AG09319 (cell line): ENCODE measurements around the gene SVOP.

Source experiments
- DNase-seq: peaks from one replicate; pipeline ENCODE4 v3.0.0-alpha.2; 2010; ENCODE audit warnings: low read depth; ENCODE audit errors: extremely low read depth
- TF ChIP-seq, protein P1 (sequence below): IDR thresholded peaks from 2 replicates; pipeline ENCODE4 v1.5.1; 2011; ENCODE audit warnings: low read depth, mild to moderate bottlenecking, inconsistent platforms, low read length, moderate library complexity

SVOP gene

DNA sequence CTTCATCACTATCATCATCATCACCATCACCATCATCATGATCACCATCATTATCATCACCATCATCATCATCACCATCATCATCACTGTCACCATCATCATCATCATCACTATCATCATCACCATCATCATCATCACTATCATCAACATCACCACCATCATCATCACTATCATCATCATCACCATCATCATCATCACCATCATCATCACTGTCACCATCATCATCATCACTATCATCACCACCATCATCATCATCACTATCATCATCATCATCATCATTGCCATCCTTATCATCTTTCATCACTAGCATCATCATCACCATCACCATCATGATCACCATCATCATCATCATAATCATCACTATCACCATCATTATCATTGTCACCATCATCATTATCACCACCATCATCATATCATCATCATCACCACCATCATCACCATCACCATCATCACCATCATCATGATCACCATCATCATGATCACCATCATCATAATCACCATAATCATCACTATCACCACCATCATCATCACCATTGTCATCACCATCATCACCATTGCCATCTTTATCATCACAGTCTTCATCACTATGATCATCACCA lies 38.1 kb downstream of the SVOP start:
- TF ChIP-seq, protein P1, sequence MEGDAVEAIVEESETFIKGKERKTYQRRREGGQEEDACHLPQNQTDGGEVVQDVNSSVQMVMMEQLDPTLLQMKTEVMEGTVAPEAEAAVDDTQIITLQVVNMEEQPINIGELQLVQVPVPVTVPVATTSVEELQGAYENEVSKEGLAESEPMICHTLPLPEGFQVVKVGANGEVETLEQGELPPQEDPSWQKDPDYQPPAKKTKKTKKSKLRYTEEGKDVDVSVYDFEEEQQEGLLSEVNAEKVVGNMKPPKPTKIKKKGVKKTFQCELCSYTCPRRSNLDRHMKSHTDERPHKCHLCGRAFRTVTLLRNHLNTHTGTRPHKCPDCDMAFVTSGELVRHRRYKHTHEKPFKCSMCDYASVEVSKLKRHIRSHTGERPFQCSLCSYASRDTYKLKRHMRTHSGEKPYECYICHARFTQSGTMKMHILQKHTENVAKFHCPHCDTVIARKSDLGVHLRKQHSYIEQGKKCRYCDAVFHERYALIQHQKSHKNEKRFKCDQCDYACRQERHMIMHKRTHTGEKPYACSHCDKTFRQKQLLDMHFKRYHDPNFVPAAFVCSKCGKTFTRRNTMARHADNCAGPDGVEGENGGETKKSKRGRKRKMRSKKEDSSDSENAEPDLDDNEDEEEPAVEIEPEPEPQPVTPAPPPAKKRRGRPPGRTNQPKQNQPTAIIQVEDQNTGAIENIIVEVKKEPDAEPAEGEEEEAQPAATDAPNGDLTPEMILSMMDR, result no peak
- no peak for DNase-seq

DNA sequence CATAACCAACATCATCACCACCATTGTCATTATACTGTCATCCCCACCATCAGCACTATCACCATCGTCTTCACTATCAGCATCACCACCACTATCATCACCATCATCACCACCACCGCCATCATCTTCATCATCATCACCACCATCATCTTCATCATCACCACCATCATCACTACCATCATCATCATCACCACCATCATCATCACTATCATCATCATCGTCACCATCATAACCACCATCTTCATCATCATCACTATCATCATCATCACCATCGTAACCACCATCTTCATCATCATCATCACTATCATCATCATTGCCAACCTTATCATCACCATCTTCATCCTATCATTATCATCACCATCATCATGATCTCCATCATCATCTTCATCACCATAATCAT lies 39.0 kb downstream of the SVOP start:
- DNase-seq, result no peak
- TF ChIP-seq, protein P1, result no peak

DNA sequence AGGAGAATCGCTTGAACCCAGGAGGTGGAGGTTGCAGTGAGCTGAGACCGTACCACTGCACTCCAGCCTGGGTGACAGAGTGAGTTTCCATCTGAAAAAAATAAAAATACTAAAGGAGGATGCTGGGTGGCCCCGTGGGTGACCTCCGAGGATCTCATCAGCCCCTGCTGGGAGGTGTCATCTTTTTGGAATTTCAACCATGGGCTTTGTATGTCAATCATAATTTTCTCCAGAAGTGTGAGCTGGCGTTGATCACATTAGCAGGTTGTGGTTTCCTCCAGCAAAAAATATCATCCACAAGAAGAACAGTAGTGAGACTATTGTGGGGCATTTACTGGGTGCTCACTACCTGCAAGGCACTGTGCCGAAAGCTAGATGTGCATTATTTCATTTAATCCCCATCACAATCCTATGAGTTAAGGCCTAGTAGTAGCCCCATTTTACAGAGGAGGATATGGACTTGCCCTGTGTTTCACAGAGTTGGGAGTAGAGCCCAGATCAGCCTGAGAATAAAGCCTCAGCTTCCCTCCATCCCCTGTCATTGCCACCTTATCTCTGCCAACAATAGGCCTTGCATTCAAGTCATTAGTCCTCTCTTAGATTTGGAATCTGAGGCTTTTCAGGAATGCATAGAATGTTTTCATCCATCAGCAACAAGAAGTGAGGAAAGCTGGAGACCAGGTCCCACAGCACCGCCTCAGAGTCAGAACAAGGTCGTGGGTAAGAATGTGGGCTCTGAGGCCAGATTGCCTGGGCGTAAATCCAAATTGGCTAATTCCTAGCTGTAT lies 39.8 kb downstream of the SVOP start:
- DNase-seq, result no peak
- TF ChIP-seq, protein P1, result no peak

DNA sequence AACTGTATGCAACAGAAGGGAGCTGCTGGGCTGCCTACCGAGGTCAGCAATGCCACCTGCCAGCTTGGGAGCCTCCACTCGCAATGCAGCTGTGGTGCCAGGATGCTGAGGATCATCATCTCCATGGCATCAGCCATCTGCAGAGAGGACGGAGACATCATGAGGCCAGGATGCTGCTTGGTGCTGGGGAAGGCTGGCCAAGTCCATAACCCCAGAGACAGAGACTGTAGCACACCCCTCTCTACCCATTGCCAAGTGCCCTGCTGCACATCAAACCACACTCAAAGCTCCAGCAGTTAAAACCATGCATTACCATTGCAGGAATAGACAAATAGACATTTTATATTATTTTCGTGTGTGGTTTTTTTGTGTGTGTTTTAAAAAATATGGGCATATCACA lies 43.5 kb downstream of the SVOP start:
- TF ChIP-seq, protein P1, result no peak
- DNase-seq, result no peak

DNA sequence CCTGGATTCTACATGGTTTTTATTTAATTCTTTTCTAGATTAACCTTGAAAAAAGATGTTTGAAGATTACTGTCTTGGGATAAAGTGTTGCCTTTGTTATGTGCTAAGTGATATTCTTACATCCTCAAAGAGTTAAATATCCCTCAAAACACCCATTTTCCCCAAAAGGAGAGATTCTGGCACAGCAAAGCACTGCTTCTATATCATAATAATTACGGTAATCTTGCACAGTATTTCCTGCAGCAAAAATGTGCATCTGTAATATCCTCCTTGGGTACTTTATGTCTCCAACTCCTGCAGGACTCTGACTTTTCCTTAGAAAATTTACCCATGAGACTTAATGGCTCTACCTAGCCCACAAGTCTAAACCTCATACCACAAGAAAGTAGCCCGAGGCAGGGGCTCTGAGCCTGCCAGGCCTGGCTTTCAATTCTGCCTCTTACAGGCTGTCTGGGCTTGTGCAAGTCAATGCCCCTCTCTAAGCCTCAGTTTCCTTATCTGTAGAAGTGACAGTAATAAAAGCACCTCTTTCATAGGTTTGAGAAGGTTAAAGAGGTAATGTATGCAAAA lies 45.8 kb downstream of the SVOP start:
- no peak for DNase-seq
- TF ChIP-seq, protein P1, result no peak

DNA sequence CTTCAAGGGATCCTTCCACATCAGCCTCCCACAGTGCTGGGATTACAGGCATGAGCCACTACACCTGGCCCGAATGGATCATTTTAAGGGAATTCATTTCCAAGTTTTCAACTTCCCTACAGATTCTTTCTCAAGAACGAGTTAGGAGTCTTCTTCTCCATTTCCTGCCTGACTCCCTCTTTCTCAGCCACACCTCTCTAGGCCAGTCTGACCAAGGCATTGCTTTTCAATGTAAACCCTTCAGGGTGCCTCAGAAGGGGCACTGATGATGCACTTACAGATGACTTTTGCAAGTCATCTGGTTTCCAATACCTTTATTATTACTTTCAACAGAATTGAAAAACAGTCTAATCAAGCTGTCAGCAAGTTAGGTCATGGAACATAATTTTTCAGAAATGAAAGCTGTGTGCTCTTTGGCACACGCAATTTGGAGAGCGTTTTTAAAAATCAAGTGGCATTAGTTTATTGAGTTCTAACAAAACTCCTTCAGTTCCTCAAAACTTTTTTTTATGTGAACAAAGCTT lies 47.2 kb downstream of the SVOP start:
- DNase-seq, result no peak
- TF ChIP-seq, protein P1, result no peak

DNA sequence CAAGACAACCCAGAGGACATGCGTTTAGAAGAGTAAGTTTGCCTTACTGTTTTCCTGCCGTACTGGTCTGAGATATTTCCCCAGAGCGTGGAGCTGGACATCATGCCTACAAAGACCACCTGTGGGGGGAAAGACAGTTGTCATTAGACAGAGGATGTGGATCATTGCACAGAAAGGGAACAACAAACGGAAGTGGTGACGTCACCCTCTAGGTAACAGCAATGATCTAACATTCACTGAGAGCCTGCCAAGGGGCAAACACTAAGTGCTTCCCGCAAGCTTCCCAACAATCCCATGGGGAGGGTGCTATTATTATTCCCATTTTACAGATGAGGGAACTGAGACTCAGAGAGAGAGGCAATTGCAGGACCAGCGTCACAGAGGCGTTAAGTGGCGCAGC lies 48.5 kb downstream of the SVOP start:
- no peak for DNase-seq
- TF ChIP-seq, protein P1, result no peak
